HG03064 (cell line): ENCODE results near the gene VAV1.
"Not testable (repeated sequence)": the region's sequence is repeated elsewhere in the genome, so short reads cannot be mapped to it uniquely, and the experiment has no call there.

Source experiments
- ATAC-seq: cut with Tn5 transposase; IDR thresholded peaks from one replicate; pipeline ENCODE4 v1.9.1; 2021; ENCODE audit warnings: low read depth; ENCODE audit not compliant: unreplicated experiment

Gene VAV1

GRCh38 chr19:6838062-6838655, 65.7 kb downstream of the VAV1 start:
- no peak for ATAC-seq

DNA sequence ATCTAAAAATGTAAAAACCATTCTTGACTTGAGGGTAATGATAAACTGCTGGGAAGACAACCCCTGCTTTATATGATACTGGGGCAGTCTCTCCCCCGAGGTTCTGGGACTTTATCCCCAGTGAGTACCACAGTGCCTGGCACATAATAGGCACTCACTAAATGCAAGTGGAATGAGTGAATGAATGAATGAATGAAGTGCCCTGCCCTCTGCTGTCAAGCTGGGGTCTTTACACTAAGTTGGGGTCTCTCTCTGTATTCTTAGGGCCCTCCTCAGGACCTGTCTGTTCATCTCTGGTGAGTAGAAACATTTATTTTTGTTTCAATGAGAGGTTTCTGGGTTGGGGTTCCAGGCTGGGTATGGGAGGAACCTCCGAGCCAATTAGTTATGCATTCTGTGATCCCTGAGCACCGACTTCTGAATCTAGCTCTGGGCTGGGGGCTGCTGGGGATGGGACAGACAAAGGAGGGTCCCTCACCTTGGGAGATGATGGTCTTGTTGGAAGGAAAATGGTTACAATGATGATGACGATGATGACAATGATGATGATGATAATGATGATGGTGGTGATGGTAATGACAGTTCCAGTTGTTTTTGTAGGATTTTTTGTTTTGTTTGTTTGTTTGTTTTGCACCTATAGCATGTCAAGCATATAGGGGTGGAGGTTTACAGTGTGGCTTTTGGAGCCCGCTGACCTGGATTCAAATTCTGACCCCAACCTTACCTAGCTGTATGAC, 70.5 kb downstream of the VAV1 start:
- ATAC-seq: no peak

DNA sequence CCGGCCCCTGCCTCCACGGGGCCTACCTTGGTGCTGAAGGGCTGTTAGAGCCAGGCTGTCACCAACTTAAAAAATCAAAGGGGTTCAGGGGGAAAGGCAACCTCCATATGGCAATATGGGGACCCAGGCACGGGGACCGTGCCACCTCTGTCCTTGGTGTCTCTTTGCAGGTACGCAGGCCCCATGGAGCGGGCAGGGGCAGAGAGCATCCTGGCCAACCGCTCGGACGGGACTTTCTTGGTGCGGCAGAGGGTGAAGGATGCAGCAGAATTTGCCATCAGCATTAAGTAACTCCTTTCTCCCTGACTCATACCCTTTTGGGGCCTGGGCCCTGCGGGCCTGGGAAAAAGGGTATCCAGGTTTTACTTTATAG, 75.3 kb downstream of the VAV1 start:
- ATAC-seq: no peak

- ATAC-seq: no peak
Measured at GRCh38 chr19:6848986-6849385, 76.5 kb downstream of the VAV1 start.

- ATAC-seq: no peak
Measured at GRCh38 chr19:6849876-6850275, 77.4 kb downstream of the VAV1 start.

DNA sequence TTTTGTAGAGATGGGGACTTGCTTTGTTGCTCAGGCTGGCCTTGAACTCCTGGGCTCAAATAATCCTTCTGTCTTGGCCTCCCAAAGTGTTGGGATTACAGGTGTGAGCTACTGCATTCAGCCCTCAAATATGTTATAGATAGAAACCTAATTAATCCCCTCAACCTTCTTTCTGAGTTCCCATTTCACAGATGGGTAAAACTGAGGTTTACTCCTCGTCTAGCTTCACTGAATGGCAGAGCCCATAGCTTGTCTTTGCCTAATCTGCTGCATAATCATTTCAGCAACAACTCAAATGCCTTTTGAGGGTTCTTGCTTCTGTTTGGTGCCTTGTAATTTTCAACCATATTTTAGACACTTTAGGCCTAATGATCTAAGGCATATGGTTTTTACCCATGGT, 78.9 kb downstream of the VAV1 start:
- ATAC-seq: no peak

DNA sequence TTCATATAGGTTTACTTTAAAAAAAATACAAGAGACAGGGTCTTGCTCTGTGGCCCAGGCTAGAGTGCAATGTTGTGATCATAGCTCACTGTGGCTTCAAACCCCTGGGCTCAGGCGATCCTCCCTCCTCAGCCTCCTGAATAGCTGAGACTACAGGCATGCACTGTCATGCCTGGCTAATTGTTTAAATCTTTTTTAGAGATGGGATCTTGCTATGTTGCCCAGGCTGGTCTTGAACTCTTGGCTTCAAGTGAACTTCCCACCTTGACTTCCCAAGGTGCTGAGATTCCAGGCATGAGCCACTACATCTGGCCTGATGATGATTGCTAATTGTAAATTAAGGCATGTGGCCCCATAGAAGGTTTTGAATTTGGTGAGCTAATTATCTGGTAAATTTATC, 79.5 kb downstream of the VAV1 start:
- no peak for ATAC-seq

DNA sequence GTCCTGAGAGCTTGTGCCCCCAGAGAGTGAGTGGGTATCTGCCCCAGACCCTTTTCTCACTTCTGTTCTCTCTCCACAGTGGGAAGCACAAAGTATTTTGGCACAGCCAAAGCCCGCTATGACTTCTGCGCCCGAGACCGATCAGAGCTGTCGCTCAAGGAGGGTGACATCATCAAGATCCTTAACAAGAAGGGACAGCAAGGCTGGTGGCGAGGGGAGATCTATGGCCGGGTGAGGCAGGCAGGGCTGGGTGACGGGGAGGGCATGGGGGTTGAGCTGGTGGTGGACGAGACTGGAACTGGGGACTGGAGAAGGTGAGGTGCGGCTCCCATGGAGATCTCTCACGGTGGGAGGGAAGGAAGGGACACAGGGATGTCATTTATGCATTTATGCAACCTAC, 81.4 kb downstream of the VAV1 start:
- ATAC-seq: no peak

DNA sequence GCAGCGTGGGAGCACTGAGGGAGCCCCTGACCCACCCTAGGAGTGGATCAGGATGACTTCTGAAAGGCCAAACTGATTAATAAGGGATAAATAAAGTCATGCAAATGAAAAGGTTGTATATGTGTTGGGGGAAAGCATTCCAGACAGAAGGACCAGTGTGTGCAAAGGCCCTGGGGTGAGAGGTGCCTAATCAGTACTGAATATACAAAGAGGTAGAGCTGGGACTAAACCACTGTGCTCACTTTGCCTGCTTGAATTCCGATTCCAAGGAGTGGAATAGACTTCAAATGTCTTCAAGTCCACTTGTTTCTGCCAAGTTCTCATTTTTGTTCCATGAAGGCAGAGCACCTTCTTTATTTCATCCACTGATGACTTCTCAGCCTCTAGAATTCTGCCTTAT, 82.2 kb downstream of the VAV1 start:
- ATAC-seq: no peak

DNA sequence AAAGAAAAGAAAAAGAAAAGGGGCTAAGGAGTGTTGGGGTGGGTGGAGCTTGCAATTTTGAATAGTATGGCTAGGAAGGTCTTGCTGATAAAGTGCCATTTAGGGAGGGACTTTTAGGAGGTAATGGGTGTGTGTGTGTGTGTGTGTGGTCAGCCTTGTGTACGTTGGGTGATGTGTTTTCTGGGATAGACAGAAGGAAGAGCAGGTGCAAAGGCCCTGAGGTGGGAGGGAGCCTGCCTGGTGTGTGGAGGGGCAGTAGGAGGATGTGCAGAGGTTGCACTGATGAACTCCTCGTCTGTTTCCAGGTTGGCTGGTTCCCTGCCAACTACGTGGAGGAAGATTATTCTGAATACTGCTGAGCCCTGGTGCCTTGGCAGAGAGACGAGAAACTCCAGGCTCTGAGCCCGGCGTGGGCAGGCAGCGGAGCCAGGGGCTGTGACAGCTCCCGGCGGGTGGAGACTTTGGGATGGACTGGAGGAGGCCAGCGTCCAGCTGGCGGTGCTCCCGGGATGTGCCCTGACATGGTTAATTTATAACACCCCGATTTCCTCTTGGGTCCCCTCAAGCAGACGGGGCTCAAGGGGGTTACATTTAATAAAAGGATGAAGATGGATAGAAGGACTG, 84.4 kb downstream of the VAV1 start:
- ATAC-seq: no peak

GRCh38 chr19:6861683-6862286, 89.3 kb downstream of the VAV1 start:
- no peak for ATAC-seq

- peak; percentile 59 for ATAC-seq
Measured at GRCh38 chr19:6862673-6863078, 90.2 kb downstream of the VAV1 start.

GRCh38 chr19:6864325-6864940, 91.9 kb downstream of the VAV1 start:
- ATAC-seq: no peak

GRCh38 chr19:6865849-6866248, 93.3 kb downstream of the VAV1 start:
- ATAC-seq: no peak

DNA sequence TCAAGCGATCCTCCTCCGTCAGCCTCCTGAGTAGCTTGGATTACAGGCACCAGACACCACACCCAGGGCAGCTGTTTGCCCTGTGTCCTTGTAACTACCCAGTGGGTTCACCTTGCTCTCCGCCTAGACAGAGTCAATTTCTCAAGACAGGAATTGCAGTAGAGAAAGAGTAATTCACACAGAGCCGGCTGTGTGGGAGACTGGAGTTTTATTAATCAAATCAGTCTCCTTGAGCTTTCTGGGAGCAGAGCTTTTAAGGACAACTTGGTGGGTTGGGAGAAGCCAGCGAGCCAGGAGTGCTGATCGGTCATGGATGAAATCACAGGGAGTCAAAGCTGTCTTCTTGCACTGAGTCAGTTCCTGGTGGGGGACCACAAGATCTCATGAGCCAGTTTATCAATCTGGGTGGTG, 94.2 kb downstream of the VAV1 start:
- no peak for ATAC-seq

DNA sequence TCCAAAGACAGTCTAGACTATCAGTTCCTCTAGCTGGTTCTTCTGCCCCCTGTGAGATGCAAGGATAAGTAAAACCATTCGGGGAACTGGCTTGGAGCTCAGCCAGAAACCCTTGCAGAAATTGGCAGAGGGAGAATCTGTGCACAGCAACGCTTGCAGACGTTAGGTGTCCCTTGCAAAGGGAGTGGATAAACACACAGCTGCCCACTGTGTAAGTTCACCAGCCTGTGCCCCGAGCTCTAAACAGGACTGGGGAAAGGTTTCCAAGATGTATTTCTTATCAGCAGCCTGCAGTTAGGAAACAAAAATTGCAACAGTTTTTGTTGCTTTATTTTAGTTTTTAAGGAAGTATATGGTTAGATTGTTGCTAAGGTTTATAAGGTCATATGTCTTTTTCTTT, 95.8 kb downstream of the VAV1 start:
- ATAC-seq: no peak

- not testable (repeated sequence) for ATAC-seq
Measured at GRCh38 chr19:6869151-6869882, 96.8 kb downstream of the VAV1 start.

DNA sequence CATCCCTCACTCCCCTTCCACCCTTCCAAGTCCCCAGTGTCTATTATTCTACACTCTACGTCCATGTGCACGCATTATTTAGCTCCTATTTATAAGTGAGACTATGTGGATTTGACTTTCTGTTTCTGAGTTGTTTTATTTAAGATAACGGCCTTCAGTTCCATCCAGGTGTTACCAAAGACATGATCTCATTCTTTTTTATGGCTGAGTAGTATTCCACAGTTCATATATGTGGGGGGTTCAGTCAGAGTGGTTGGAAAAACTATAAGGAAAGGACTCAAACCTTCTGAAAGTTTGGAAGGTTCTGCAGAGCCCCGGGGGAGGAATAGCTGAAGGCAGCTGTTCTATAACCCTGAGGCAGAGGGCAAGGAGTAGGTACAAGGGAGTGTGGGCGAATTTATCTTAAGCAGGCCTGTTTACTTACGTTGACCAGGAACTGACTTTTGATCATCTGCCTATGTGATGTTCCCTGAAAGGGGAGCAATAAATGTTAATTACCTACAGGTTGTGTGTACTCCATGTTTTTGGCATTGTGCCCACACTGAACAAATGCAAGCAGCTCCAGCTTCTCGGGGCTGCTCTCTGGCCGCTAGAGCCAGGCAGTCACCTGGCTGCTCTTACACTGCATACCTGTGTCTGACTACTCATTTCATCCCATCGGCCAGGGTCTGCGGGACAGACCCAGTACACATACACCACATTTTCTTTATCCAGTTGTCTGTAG, 101.4 kb downstream of the VAV1 start:
- ATAC-seq: no peak

DNA sequence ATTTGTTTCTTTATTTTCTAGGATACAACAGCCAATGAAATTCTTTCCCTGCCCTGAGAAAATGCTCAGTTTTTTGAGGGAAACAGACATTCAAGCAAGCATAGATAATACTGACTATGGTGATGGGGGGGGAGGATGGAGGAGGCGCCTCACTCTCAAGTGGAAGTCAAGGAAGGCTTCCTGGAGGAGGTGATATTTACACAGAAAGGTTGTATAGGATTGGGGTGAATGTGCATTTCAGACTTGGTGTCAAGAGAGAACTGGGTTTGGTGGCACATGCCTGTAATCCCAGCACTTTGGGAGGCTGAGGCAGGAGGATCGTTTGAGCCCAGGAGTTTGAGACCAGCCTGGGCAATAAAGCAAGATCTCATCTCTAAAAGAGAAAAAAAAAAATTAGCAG, 102.7 kb downstream of the VAV1 start:
- no peak for ATAC-seq

- no peak for ATAC-seq
Measured at GRCh38 chr19:6876748-6877147, 104.2 kb downstream of the VAV1 start.
